Astrocyte (in vitro differentiated cells and primary cell): Measurements from ENCODE around the gene CACHD1. TPM values are rescaled to one million over a fixed set of nuclear protein-coding genes. Genes with fewer than 3 reads are reported as not detected.

ENCODE experiments used
- DNase-seq: peaks from one replicate; pipeline ENCODE4 v3.0.0-alpha.2; 2010; ENCODE audit warnings: low read depth
- FAIRE-seq: peaks from 2 replicates; lab custom pipeline; 2011; peaks lifted over from hg19 to GRCh38; lab: Jason Lieb, UNC
- H2AFZ ChIP-seq: 2 replicates; pipeline ENCODE4 v1.6.0; 2012; ENCODE audit warnings: low read depth, low read length, inconsistent platforms
- H3K27ac ChIP-seq: 2 replicates; pipeline ENCODE4 v1.5.1; 2011; ENCODE audit warnings: low read depth, low read length, inconsistent platforms
- H3K27me3 ChIP-seq: 2 replicates; pipeline ENCODE4 v1.6.0; 2011; ENCODE audit warnings: low read length, inconsistent platforms; ENCODE audit not compliant: insufficient read depth
- H3K36me3 ChIP-seq: 2 replicates; pipeline ENCODE4 v1.5.1; 2011; ENCODE audit warnings: low read length, inconsistent platforms; ENCODE audit not compliant: insufficient read depth
- H3K4me1 ChIP-seq: 2 replicates; pipeline ENCODE4 v1.5.1; 2011; ENCODE audit warnings: low read length, inconsistent platforms; ENCODE audit not compliant: insufficient read depth
- H3K4me2 ChIP-seq: 2 replicates; pipeline ENCODE4 v1.6.0; 2012; ENCODE audit warnings: low read length, inconsistent platforms
- H3K4me3 ChIP-seq: 2 replicates; pipeline ENCODE4 v1.5.1; 2011; ENCODE audit warnings: low read depth, mild to moderate bottlenecking, low read length, inconsistent platforms; ENCODE audit not compliant: insufficient read depth
- H3K79me2 ChIP-seq: 2 replicates; pipeline ENCODE4 v1.6.0; 2012; ENCODE audit warnings: mild to moderate bottlenecking, low read length, inconsistent platforms; ENCODE audit not compliant: insufficient read depth
- H3K9ac ChIP-seq: 2 replicates; pipeline ENCODE4 v1.6.0; 2012; ENCODE audit warnings: mild to moderate bottlenecking, low read length, inconsistent platforms
- H3K9me3 ChIP-seq: 2 replicates; pipeline ENCODE4 v1.5.1; 2012; ENCODE audit warnings: low read depth, mild to moderate bottlenecking, low read length, inconsistent platforms; ENCODE audit not compliant: insufficient read depth
- H4K20me1 ChIP-seq: 2 replicates; pipeline ENCODE4 v1.6.0; 2012; ENCODE audit warnings: low read length, inconsistent platforms; ENCODE audit not compliant: insufficient read depth
- H3K27ac Mint-ChIP-seq: one replicate; pipeline ENCODE4 v1.8.0; 2021; ENCODE audit warnings: mild to moderate bottlenecking, mixed read lengths; ENCODE audit not compliant: unreplicated experiment
- H3K27me3 Mint-ChIP-seq: one replicate; pipeline ENCODE4 v1.8.0; 2021; ENCODE audit warnings: low read depth, mixed read lengths; ENCODE audit not compliant: unreplicated experiment
- H3K36me3 Mint-ChIP-seq: one replicate; pipeline ENCODE4 v1.8.0; 2021; ENCODE audit warnings: low read depth, mixed read lengths; ENCODE audit not compliant: unreplicated experiment
- H3K4me1 Mint-ChIP-seq: one replicate; pipeline ENCODE4 v1.8.0; 2021; ENCODE audit warnings: low read depth, mixed read lengths; ENCODE audit not compliant: unreplicated experiment
- H3K4me3 Mint-ChIP-seq: one replicate; pipeline ENCODE4 v1.8.0; 2021; ENCODE audit warnings: mild to moderate bottlenecking, moderate library complexity, mixed read lengths; ENCODE audit not compliant: unreplicated experiment
- H3K9me3 Mint-ChIP-seq: one replicate; pipeline ENCODE4 v1.8.0; 2021; ENCODE audit warnings: mild to moderate bottlenecking, mixed read lengths; ENCODE audit not compliant: unreplicated experiment
- EZH2 ChIP-seq: IDR thresholded peaks from 2 replicates; pipeline ENCODE4 v1.6.1; 2012; ENCODE audit warnings: mild to moderate bottlenecking, low read length, inconsistent platforms; ENCODE audit not compliant: insufficient read depth
- total RNA-seq: library from RNA; stranded (reverse); gene quantifications from 2 replicates; pipeline ENCODE4 v1.2.1, GENCODE V29; 2021
- TF ChIP-seq, protein P1 (sequence below): IDR thresholded peaks from 2 replicates; pipeline ENCODE4 v1.5.1; 2011; ENCODE audit warnings: low read depth, mild to moderate bottlenecking, inconsistent platforms, low read length, moderate library complexity; ENCODE audit not compliant: insufficient read depth

Gene CACHD1
- total RNA-seq, 1 donor from 2014 or later, result 21.2 TPM

DNA sequence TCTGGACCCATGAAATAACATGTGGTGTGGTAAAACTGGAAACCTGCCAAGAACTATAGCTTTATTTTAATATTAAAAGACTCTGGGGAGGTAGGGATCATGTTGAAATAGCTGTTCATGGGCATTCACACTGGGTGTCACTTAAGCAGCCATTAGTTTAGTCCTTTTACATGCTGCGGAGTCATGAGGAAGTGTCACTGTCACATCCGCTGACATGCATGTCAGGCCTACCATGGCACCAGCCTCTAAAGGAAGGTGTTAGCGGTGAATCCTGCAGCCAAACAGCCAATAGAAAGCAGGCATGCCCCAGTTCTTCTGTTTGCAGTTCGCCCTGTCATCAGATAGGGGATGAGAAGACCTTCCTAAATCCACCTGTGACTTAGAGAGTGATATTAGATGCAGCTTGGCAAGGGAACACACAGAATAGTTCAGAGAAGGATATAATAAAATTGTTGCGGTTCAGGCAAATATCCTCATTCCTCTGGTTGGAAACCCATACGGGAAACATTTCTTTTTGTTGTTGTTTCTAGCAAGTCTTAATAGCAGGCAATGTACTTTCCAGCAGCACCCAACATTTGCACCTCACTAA, 100.4 kb downstream of the CACHD1 start:
- H3K79me2 ChIP-seq, result no peaks in the 10 kb centered on the region
- H3K27me3 ChIP-seq, result no peaks in the 10 kb centered on the region
- no peak overlapping the region for H3K4me3 ChIP-seq
- no peaks in the 10 kb centered on the region for H3K36me3 ChIP-seq
- no peak for DNase-seq
- no peak overlapping the region for H3K27ac Mint-ChIP-seq
- no peak overlapping the region for H3K4me2 ChIP-seq
- no peak overlapping the region for H3K27ac ChIP-seq
- TF ChIP-seq EZH2, result no peak
- TF ChIP-seq, protein P1, sequence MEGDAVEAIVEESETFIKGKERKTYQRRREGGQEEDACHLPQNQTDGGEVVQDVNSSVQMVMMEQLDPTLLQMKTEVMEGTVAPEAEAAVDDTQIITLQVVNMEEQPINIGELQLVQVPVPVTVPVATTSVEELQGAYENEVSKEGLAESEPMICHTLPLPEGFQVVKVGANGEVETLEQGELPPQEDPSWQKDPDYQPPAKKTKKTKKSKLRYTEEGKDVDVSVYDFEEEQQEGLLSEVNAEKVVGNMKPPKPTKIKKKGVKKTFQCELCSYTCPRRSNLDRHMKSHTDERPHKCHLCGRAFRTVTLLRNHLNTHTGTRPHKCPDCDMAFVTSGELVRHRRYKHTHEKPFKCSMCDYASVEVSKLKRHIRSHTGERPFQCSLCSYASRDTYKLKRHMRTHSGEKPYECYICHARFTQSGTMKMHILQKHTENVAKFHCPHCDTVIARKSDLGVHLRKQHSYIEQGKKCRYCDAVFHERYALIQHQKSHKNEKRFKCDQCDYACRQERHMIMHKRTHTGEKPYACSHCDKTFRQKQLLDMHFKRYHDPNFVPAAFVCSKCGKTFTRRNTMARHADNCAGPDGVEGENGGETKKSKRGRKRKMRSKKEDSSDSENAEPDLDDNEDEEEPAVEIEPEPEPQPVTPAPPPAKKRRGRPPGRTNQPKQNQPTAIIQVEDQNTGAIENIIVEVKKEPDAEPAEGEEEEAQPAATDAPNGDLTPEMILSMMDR, result no peak
- no peak overlapping the region for H3K9ac ChIP-seq
- H3K36me3 Mint-ChIP-seq, result no peaks in the 10 kb centered on the region
- FAIRE-seq, result no peak
- H3K27me3 Mint-ChIP-seq, result no peaks in the 10 kb centered on the region
- no peaks in the 10 kb centered on the region for H4K20me1 ChIP-seq
- no peaks in the 10 kb centered on the region for H3K4me1 ChIP-seq
- H2AFZ ChIP-seq, result no peak overlapping the region
- H3K9me3 Mint-ChIP-seq, result no peaks in the 10 kb centered on the region
- H3K9me3 ChIP-seq, result no peaks in the 10 kb centered on the region
- H3K4me3 Mint-ChIP-seq, result no peak overlapping the region
- H3K4me1 Mint-ChIP-seq, result peaks cover 57% of the 10 kb centered on the region

DNA sequence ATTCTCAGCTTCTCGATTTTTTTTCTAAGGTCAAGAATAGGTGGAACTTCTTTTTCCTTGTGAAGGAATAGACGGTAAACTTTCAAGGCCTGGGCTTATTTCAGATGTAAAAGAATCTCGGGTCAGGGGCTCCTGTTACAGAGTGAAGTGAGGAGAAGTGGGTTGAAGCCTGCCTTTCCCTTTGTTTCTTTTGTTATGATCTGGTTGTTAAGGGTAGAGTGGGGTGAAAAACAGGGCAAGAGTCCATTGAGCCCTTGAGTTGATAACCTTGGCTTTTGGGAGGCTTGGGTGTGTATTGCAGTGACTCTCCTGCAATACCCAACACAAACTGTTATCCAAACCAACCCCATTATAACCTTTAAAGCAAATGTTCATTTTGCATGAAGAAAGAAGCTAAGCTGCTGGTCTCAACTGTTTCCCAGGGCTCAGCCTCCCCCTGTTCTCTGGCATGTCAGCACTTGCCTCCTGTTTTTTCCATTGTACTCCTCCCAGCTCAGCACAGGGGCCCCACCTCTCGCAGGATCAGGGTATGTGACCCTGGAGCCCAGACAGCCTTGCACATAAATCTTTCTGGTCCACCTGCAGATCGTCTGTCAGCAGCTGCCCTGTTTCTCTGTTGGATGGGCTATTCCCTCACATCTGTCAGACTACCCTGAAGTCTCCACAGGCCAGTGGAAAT, 102.4 kb downstream of the CACHD1 start:
- Histone ChIP-seq H3K36me3 (no peaks in the 10 kb centered on the region), H3K27me3 (no peaks in the 10 kb centered on the region), H3K27ac (no peak overlapping the region), H3K4me2 (no peak overlapping the region), H3K9ac (no peak overlapping the region), H4K20me1 (no peaks in the 10 kb centered on the region), H3K4me3 (no peak overlapping the region), H3K9me3 (no peaks in the 10 kb centered on the region), H3K4me1 (no peaks in the 10 kb centered on the region), H3K79me2 (no peaks in the 10 kb centered on the region), H2AFZ (no peak overlapping the region)
- H3K27me3 Mint-ChIP-seq, result no peaks in the 10 kb centered on the region
- TF ChIP-seq, protein P1, result no peak
- no peak for TF ChIP-seq EZH2
- FAIRE-seq (no peak), DNase-seq (no peak)
- no peaks in the 10 kb centered on the region for H3K9me3 Mint-ChIP-seq
- H3K4me3 Mint-ChIP-seq, result no peak overlapping the region
- H3K36me3 Mint-ChIP-seq, result no peaks in the 10 kb centered on the region
- peaks cover 66% of the 10 kb centered on the region for H3K4me1 Mint-ChIP-seq
- H3K27ac Mint-ChIP-seq, result no peak overlapping the region

DNA sequence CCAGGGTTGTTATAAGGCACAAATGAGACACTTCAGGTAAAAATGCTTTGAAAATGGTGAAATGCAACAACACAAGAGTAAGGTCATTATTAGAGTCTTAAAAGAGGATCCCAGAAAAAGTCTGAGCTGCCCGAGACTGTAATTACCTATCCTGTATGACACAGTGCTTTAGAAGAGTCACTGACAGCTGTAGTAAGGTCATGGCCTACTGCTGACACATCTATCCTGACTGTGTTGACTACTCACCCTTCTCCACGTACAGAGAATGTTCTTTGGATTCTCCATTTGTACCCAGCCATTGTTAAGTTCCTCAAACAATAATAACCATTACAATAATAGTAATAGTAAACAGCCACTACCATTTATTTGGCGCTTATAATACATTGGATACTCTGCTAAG, 104.4 kb downstream of the CACHD1 start:
- Histone ChIP-seq H3K4me2 (no peak overlapping the region), H3K27me3 (no peaks in the 10 kb centered on the region), H3K4me1 (no peaks in the 10 kb centered on the region), H4K20me1 (no peaks in the 10 kb centered on the region), H3K79me2 (no peaks in the 10 kb centered on the region), H2AFZ (no peak overlapping the region), H3K9ac (no peak overlapping the region), H3K9me3 (no peaks in the 10 kb centered on the region), H3K27ac (no peak overlapping the region), H3K4me3 (no peak overlapping the region), H3K36me3 (no peaks in the 10 kb centered on the region)
- Mint-ChIP-seq H3K9me3 (no peaks in the 10 kb centered on the region), H3K36me3 (no peaks in the 10 kb centered on the region), H3K27me3 (no peaks in the 10 kb centered on the region), H3K4me3 (no peak overlapping the region), H3K4me1 (peaks cover 63% of the 10 kb centered on the region), H3K27ac (peak overlapping the region; percentile 51)
- TF ChIP-seq, protein P1, result no peak
- TF ChIP-seq EZH2, result no peak
- no peak for FAIRE-seq
- DNase-seq, result peak; percentile 4
